MM.1S (cell line): Measurements from ENCODE around the gene LEFTY1.

Experiments
- EZH2 ChIP-seq: fragments of 300-600 bp; sonication (generic); optimal IDR thresholded peaks from 2 replicates; pipeline ENCODE3; 2017; ENCODE audit warnings: low read depth, mild to moderate bottlenecking, antibody characterized with exemption, low read length, mixed read lengths
- EZH2phosphoT487 ChIP-seq: fragments of 300-600 bp; sonication (generic); IDR thresholded peaks from 2 replicates; pipeline ENCODE4 v1.6.1; 2018; ENCODE audit warnings: antibody characterized with exemption, low read length
- TF ChIP-seq, protein P1 (sequence below): fragments of 300-600 bp; sonication (generic); IDR thresholded peaks from 2 replicates; pipeline ENCODE4 v1.5.1; 2016; ENCODE audit warnings: antibody characterized with exemption, low read length, mixed read lengths

DNA sequence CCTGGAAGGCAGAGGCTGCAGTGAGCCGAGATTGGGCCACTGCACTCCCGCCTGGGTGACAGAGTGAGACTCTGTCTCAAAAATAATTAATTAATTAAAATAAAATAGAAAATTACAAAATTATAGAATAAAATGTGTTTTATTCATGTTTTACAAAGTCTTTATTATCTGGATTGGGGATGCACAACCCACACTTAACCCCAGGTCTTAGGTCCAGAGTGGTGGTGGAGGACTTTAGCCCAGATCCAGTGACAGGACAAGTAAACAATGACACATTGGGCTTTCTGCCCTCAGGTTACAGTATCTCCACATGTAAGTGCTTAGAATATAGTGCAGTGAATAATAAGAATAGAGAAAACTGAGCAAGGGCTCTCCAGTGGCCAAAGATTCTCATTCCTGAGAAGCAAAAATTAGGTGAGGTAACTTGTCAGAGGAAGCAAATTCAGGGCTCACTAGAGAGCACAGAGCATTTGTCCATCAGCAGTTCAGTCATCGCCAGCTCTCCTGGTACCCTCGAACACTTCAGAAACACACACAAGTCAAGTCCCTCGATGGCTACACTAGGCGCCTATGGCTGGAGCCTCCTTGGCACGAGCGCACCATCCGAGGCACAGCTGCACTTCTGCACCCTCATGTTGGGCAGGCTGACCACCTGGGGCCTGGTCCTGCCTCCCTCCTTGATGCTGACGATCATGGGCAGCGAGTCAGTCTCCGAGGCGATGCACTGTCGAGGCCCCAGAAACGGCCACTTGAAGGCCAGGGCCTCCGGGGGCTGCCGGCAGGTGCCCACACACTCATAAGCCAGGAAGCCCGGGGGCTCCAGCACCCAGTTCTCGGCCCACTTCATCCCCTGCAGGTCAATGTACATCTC lies 2.6 kb downstream of the LEFTY1 start:
- TF ChIP-seq EZH2phosphoT487 (no peak), EZH2 (no peak)
- TF ChIP-seq, protein P1, sequence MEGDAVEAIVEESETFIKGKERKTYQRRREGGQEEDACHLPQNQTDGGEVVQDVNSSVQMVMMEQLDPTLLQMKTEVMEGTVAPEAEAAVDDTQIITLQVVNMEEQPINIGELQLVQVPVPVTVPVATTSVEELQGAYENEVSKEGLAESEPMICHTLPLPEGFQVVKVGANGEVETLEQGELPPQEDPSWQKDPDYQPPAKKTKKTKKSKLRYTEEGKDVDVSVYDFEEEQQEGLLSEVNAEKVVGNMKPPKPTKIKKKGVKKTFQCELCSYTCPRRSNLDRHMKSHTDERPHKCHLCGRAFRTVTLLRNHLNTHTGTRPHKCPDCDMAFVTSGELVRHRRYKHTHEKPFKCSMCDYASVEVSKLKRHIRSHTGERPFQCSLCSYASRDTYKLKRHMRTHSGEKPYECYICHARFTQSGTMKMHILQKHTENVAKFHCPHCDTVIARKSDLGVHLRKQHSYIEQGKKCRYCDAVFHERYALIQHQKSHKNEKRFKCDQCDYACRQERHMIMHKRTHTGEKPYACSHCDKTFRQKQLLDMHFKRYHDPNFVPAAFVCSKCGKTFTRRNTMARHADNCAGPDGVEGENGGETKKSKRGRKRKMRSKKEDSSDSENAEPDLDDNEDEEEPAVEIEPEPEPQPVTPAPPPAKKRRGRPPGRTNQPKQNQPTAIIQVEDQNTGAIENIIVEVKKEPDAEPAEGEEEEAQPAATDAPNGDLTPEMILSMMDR, result no peak
